Stimulated activated CD8-positive, alpha-beta memory T cell treated with anti-CD3 and anti-CD28 coated beads, Interleukin-4, amount 100 ng/mL, for 4 hours (primary cell): Measurements from ENCODE around the gene TIGD6.

Experiments
- DNase-seq, 2 donors: peaks; one replicate each; pipeline ENCODE4 v3.0.0-alpha.2; 2020; ENCODE audit warnings: low read depth in 2 of 2, low spot score in 1 of 2

TIGD6 gene

GRCh38 chr5:150017226-150018005 is 17.0 kb upstream of the TIGD6 start:
- DNase-seq = no peak

- no peak for DNase-seq
Observed at GRCh38 chr5:150016537-150016936, 16.1 kb upstream of the TIGD6 start.

GRCh38 chr5:150015415-150015814 is 15.0 kb upstream of the TIGD6 start:
- DNase-seq = no peak

GRCh38 chr5:150014456-150014855 is 14.0 kb upstream of the TIGD6 start:
- DNase-seq = no peak

GRCh38 chr5:150013931-150014330 is 13.5 kb upstream of the TIGD6 start:
- no peak for DNase-seq

- DNase-seq = no peak
Observed at GRCh38 chr5:150009671-150010387, 9.4 kb upstream of the TIGD6 start.

GRCh38 chr5:150007050-150007449 is 6.6 kb upstream of the TIGD6 start:
- DNase-seq = no peak

- DNase-seq = no peak
Observed at GRCh38 chr5:150006318-150006717, 5.9 kb upstream of the TIGD6 start.

- DNase-seq = peak in 1 of 2 donors; percentile 12
Observed at GRCh38 chr5:150001660-150002486, 1.4 kb upstream of the TIGD6 start.

GRCh38 chr5:150000990-150001659 is 671 bp upstream of the TIGD6 start:
- DNase-seq = no peak

GRCh38 chr5:149999866-150000255 is 593 bp downstream of the TIGD6 start:
- DNase-seq = no peak

GRCh38 chr5:149999359-149999758 is 1.1 kb downstream of the TIGD6 start:
- no peak for DNase-seq

- no peak for DNase-seq
Observed at GRCh38 chr5:149998281-149998680, 2.2 kb downstream of the TIGD6 start.

GRCh38 chr5:149996205-149996890 is 4.1 kb downstream of the TIGD6 start:
- no peak for DNase-seq

GRCh38 chr5:149995385-149996204 is 4.9 kb downstream of the TIGD6 start:
- DNase-seq = no peak

- DNase-seq = no peak
Observed at GRCh38 chr5:149993471-149993870, 7.0 kb downstream of the TIGD6 start.

GRCh38 chr5:149990518-149991376 is 9.7 kb downstream of the TIGD6 start:
- DNase-seq = peak; percentile 27 to 46

- DNase-seq = no peak
Observed at GRCh38 chr5:149988126-149988525, 12.3 kb downstream of the TIGD6 start.

GRCh38 chr5:149982505-149982904 is 17.9 kb downstream of the TIGD6 start:
- no peak for DNase-seq
